Glutamatergic neuron (in vitro differentiated cells): ENCODE measurements around the gene PSEN1. TPM values are rescaled to one million over a fixed set of nuclear protein-coding genes. Genes with fewer than 3 reads are reported as not detected.
A peak's percentile ranks its signal among the peaks of the same experiment; 100 is the strongest.

Source experiments
- DNase-seq: peaks from one replicate; pipeline ENCODE4 v3.0.0; 2022
- H3K27ac Mint-ChIP-seq: one replicate; pipeline ENCODE4 v1.8.0; 2020; ENCODE audit warnings: mild to moderate bottlenecking, mixed read lengths, inconsistent platforms; ENCODE audit not compliant: unreplicated experiment
- H3K27me3 Mint-ChIP-seq: one replicate; pipeline ENCODE4 v1.8.0; 2020; ENCODE audit warnings: mild to moderate bottlenecking, moderate library complexity, mixed read lengths, inconsistent platforms; ENCODE audit not compliant: unreplicated experiment
- H3K36me3 Mint-ChIP-seq: one replicate; pipeline ENCODE4 v1.8.0; 2020; ENCODE audit warnings: mild to moderate bottlenecking, mixed read lengths, inconsistent platforms; ENCODE audit not compliant: unreplicated experiment
- H3K4me1 Mint-ChIP-seq: one replicate; pipeline ENCODE4 v1.8.0; 2020; ENCODE audit warnings: mild to moderate bottlenecking, low read depth, mixed read lengths, inconsistent platforms; ENCODE audit not compliant: unreplicated experiment
- H3K4me3 Mint-ChIP-seq: one replicate; pipeline ENCODE4 v1.8.0; 2020; ENCODE audit warnings: mild to moderate bottlenecking, mixed read lengths, inconsistent platforms; ENCODE audit not compliant: unreplicated experiment
- H3K9me3 Mint-ChIP-seq: one replicate; pipeline ENCODE4 v1.8.0; 2020; ENCODE audit warnings: mild to moderate bottlenecking, moderate library complexity, mixed read lengths, inconsistent platforms; ENCODE audit not compliant: unreplicated experiment
- total RNA-seq: library from RNA; stranded (reverse); fragmentation: NEBNext Ultra II Directional; extraction: Animal tissue kit (Norgen Biotek cat#: 25700); gene quantifications from one replicate; pipeline ENCODE4 v1.2.1, GENCODE V29; 2021; ENCODE audit not compliant: unreplicated experiment
- TF ChIP-seq, protein P1 (sequence below): fragments of 200-600 bp; sonication (generic); IDR thresholded peaks from one replicate; pipeline ENCODE4 v1.5.0; 2021; ENCODE audit not compliant: partially characterized antibody, unreplicated experiment

The PSEN1 gene
- total RNA-seq, 1 donor from 2014 or later: 79.7 TPM

- peaks cover 6% of the 10 kb centered on the region for H3K9me3 Mint-ChIP-seq
- no peaks in the 10 kb centered on the region for H3K27me3 Mint-ChIP-seq
- no peaks in the 10 kb centered on the region for H3K36me3 Mint-ChIP-seq
- no peak overlapping the region for H3K4me3 Mint-ChIP-seq
- H3K27ac Mint-ChIP-seq: no peak overlapping the region
- peaks cover 6% of the 10 kb centered on the region for H3K4me1 Mint-ChIP-seq
- DNase-seq: no peak
- TF ChIP-seq, protein P1, sequence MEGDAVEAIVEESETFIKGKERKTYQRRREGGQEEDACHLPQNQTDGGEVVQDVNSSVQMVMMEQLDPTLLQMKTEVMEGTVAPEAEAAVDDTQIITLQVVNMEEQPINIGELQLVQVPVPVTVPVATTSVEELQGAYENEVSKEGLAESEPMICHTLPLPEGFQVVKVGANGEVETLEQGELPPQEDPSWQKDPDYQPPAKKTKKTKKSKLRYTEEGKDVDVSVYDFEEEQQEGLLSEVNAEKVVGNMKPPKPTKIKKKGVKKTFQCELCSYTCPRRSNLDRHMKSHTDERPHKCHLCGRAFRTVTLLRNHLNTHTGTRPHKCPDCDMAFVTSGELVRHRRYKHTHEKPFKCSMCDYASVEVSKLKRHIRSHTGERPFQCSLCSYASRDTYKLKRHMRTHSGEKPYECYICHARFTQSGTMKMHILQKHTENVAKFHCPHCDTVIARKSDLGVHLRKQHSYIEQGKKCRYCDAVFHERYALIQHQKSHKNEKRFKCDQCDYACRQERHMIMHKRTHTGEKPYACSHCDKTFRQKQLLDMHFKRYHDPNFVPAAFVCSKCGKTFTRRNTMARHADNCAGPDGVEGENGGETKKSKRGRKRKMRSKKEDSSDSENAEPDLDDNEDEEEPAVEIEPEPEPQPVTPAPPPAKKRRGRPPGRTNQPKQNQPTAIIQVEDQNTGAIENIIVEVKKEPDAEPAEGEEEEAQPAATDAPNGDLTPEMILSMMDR: no peak
These were observed 128.8 kb downstream of the PSEN1 start for GRCh38 chr14:73264885-73265720.

GRCh38 chr14:73265721-73266046, 129.4 kb downstream of the PSEN1 start:
- Mint-ChIP-seq H3K9me3 (peaks cover 6% of the 10 kb centered on the region), H3K4me1 (peaks cover 11% of the 10 kb centered on the region), H3K27me3 (peaks cover 1% of the 10 kb centered on the region), H3K36me3 (no peaks in the 10 kb centered on the region), H3K27ac (no peak overlapping the region), H3K4me3 (no peak overlapping the region)
- no peak for DNase-seq
- TF ChIP-seq, protein P1: no peak

DNA sequence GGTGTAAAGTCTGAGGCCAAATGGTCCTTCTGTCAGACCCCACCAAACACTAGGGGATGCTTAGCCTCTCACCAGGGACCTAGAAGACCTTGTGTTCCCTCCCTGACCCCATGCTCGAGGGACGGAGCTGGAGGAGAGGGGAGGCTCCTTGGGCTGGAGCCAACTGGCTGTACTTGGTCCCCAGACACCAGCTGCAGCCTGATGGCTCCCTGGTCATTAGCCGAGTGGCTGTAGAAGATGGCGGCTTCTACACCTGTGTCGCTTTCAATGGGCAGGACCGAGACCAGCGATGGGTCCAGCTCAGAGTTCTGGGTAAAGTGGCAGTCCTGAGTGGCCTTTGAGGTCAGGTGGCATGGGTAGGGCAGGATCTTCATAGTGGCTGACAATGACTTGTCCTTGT, 130.0 kb downstream of the PSEN1 start:
- TF ChIP-seq, protein P1: no peak
- Mint-ChIP-seq H3K4me1 (peaks cover 12% of the 10 kb centered on the region), H3K36me3 (no peaks in the 10 kb centered on the region), H3K4me3 (no peak overlapping the region), H3K9me3 (peaks cover 6% of the 10 kb centered on the region), H3K27me3 (peaks cover 1% of the 10 kb centered on the region), H3K27ac (no peak overlapping the region)
- DNase-seq: no peak

- Mint-ChIP-seq H3K36me3 (no peaks in the 10 kb centered on the region), H3K9me3 (peaks cover 6% of the 10 kb centered on the region), H3K27ac (no peak overlapping the region), H3K4me1 (peaks cover 19% of the 10 kb centered on the region), H3K4me3 (no peak overlapping the region), H3K27me3 (peaks cover 1% of the 10 kb centered on the region)
- TF ChIP-seq, protein P1: no peak
- DNase-seq: no peak
These were observed 131.2 kb downstream of the PSEN1 start for GRCh38 chr14:73267474-73267873.

- H3K4me3 Mint-ChIP-seq: peak overlapping the region; percentile 83
- DNase-seq: peak; percentile 53
- H3K27me3 Mint-ChIP-seq: peaks cover 1% of the 10 kb centered on the region
- TF ChIP-seq, protein P1: no peak
- H3K4me1 Mint-ChIP-seq: peaks cover 22% of the 10 kb centered on the region
- no peak overlapping the region for H3K27ac Mint-ChIP-seq
- H3K9me3 Mint-ChIP-seq: peaks cover 8% of the 10 kb centered on the region
- H3K36me3 Mint-ChIP-seq: no peaks in the 10 kb centered on the region
These were observed 133.6 kb downstream of the PSEN1 start for GRCh38 chr14:73269729-73270531.
